OCI-LY1 (cell line): ENCODE data around the gene TNFRSF1B.

Experiments used
- H2AFZ ChIP-seq: fragments of 200-600 bp; sonication (generic), shearing (Covaris generic); 2 replicates; pipeline ENCODE4 v1.6.0; 2014; ENCODE audit warnings: antibody characterized with exemption, mild to moderate bottlenecking, low read length
- H3F3A ChIP-seq: fragments of 200-600 bp; sonication (generic), shearing (Covaris generic); 2 replicates; pipeline ENCODE4 v1.6.0; 2014; ENCODE audit warnings: mild to moderate bottlenecking, antibody characterized with exemption, low read length, moderate library complexity; ENCODE audit not compliant: insufficient read depth
- H3K27ac ChIP-seq: fragments of 200-600 bp; sonication (generic); 2 replicates; pipeline ENCODE4 v1.5.1; 2014; ENCODE audit warnings: low read length, mixed run types, mild to moderate bottlenecking, low read depth; ENCODE audit not compliant: poor library complexity, severe bottlenecking
- H3K27me3 ChIP-seq: fragments of 200-600 bp; sonication (generic); 2 replicates; pipeline ENCODE4 v1.6.0; 2014; ENCODE audit warnings: antibody characterized with exemption, mild to moderate bottlenecking, low read length, moderate library complexity; ENCODE audit not compliant: insufficient read depth
- H3K36me3 ChIP-seq: fragments of 200-600 bp; sonication (generic); 2 replicates; pipeline ENCODE4 v1.6.1; 2014; ENCODE audit warnings: mild to moderate bottlenecking, antibody characterized with exemption, low read length, moderate library complexity, mixed read lengths; ENCODE audit not compliant: insufficient read depth
- H3K4me1 ChIP-seq: fragments of 200-600 bp; sonication (generic); 2 replicates; pipeline ENCODE4 v1.5.1; 2014; ENCODE audit warnings: mild to moderate bottlenecking, low read length, moderate library complexity; ENCODE audit not compliant: insufficient read depth, severe bottlenecking
- H3K4me2 ChIP-seq: fragments of 200-600 bp; sonication (generic), shearing (Covaris generic); 2 replicates; pipeline ENCODE4 v1.6.1; 2014; ENCODE audit warnings: low read length
- H3K4me3 ChIP-seq: fragments of 200-600 bp; sonication (generic); 2 replicates; pipeline ENCODE4 v1.5.1; 2014; ENCODE audit warnings: low read length, low read depth, mild to moderate bottlenecking, mixed read lengths; ENCODE audit not compliant: poor library complexity, severe bottlenecking
- H3K79me2 ChIP-seq: fragments of 200-600 bp; shearing (Covaris generic); 2 replicates; pipeline ENCODE4 v1.6.1; 2016; ENCODE audit warnings: mixed run types, low read length, mixed read lengths; ENCODE audit not compliant: insufficient read depth
- H3K9ac ChIP-seq: fragments of 200-600 bp; sonication (generic), shearing (Covaris generic); 2 replicates; pipeline ENCODE4 v1.6.1; 2014; ENCODE audit warnings: mild to moderate bottlenecking, low read length, mixed read lengths
- H3K9me2 ChIP-seq: fragments of 200-600 bp; sonication (generic), shearing (Covaris generic); 2 replicates; pipeline ENCODE4 v1.6.1; 2014; ENCODE audit warnings: low read depth, mild to moderate bottlenecking, low read length, mixed read lengths
- H3K9me3 ChIP-seq: fragments of 200-600 bp; shearing (Covaris generic); 2 replicates; pipeline ENCODE4 v1.6.1; 2014; ENCODE audit warnings: low read length, mixed read lengths
- H4K20me1 ChIP-seq: fragments of 200-600 bp; sonication (generic), shearing (Covaris generic); 2 replicates; pipeline ENCODE4 v1.6.0; 2016; ENCODE audit warnings: mild to moderate bottlenecking, low read length; ENCODE audit not compliant: insufficient read depth
- EZH2 ChIP-seq: fragments of 200-600 bp; sonication (generic), shearing (Covaris generic); IDR thresholded peaks from 2 replicates; pipeline ENCODE4 v1.8.0; 2017; ENCODE audit warnings: borderline replicate concordance, mixed run types, mild to moderate bottlenecking, antibody characterized with exemption, low read length, moderate library complexity, mixed read lengths
- TF ChIP-seq, protein P1 (sequence below): fragments of 200-600 bp; sonication (generic), shearing (Covaris generic); IDR thresholded peaks from 2 replicates; pipeline ENCODE4 v1.5.1; 2017; ENCODE audit warnings: mild to moderate bottlenecking, antibody characterized with exemption, low read length, moderate library complexity, mixed read lengths

The TNFRSF1B gene

GRCh38 chr1:12124693-12125421 is 41.9 kb upstream of the TNFRSF1B start:
- Histone ChIP-seq H3F3A (no peaks in the 10 kb centered on the region), H3K27me3 (0 out of 2 replicates have a peak, but pooled peaks cover 5% of the 10 kb centered on the region), H3K79me2 (no peaks in the 10 kb centered on the region), H3K9ac (no peak overlapping the region), H3K4me3 (no peak overlapping the region), H2AFZ (no peak overlapping the region), H3K9me3 (no peaks in the 10 kb centered on the region), H4K20me1 (no peaks in the 10 kb centered on the region), H3K9me2 (no peaks in the 10 kb centered on the region), H3K4me2 (no peak overlapping the region), H3K4me1 (no peaks in the 10 kb centered on the region), H3K36me3 (no peaks in the 10 kb centered on the region), H3K27ac (no peak overlapping the region)
- TF ChIP-seq EZH2, result no peak
- TF ChIP-seq, protein P1, sequence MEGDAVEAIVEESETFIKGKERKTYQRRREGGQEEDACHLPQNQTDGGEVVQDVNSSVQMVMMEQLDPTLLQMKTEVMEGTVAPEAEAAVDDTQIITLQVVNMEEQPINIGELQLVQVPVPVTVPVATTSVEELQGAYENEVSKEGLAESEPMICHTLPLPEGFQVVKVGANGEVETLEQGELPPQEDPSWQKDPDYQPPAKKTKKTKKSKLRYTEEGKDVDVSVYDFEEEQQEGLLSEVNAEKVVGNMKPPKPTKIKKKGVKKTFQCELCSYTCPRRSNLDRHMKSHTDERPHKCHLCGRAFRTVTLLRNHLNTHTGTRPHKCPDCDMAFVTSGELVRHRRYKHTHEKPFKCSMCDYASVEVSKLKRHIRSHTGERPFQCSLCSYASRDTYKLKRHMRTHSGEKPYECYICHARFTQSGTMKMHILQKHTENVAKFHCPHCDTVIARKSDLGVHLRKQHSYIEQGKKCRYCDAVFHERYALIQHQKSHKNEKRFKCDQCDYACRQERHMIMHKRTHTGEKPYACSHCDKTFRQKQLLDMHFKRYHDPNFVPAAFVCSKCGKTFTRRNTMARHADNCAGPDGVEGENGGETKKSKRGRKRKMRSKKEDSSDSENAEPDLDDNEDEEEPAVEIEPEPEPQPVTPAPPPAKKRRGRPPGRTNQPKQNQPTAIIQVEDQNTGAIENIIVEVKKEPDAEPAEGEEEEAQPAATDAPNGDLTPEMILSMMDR, result peak; percentile 82

DNA sequence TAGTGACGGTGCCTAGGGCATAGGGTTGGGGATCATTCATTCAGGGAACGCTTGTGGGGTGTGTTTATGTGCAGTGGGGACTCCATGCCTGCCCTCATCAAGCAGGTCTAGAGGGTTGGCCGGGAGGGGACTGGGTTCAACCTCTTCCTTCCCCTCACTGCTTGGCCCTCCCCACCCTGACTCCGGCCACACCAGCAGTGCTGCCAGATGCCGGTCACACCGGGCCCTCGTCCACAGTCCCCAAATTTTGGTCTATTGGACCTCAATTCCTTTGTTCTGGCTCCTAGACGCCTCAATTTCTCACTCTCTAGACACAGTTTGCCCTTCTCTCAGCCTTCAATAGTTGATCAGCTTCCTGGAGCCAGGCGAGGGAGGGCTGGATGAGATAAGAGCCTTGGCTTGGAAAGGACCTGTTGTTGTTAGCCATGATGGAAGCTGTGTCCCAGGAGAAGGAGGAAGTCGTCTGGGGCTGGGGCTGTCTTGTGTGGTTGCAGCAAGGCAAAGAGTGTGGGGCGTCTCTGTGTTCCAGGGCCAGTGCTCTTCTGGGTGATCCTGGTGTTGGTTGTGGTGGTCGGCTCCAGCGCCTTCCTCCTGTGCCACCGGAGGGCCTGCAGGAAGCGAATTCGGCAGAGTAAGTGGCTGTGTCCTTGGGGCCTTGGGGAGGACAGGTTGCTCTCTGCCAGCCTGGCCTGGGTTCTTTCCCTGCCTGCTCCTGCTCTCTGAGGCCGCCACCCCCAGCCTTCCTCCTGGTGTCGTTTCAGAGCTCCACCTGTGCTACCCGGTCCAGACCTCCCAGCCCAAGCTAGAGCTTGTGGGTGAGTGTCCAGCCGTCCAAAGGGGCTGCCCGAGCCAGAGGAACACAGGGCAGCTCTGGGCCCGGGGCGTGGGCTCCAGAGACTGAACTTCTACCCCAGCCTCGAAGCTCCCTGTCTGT is 41.1 kb upstream of the TNFRSF1B start:
- Histone ChIP-seq H3K9ac (no peak overlapping the region), H3K9me3 (no peaks in the 10 kb centered on the region), H3K4me2 (no peak overlapping the region), H3K36me3 (no peaks in the 10 kb centered on the region), H3F3A (no peaks in the 10 kb centered on the region), H3K27me3 (0 out of 2 replicates have a peak, but pooled peaks cover 5% of the 10 kb centered on the region), H3K79me2 (no peaks in the 10 kb centered on the region), H2AFZ (no peak overlapping the region), H3K27ac (no peak overlapping the region), H3K9me2 (no peaks in the 10 kb centered on the region), H3K4me1 (no peaks in the 10 kb centered on the region), H3K4me3 (no peak overlapping the region), H4K20me1 (no peaks in the 10 kb centered on the region)
- TF ChIP-seq, protein P1, result no peak
- no peak for TF ChIP-seq EZH2

DNA sequence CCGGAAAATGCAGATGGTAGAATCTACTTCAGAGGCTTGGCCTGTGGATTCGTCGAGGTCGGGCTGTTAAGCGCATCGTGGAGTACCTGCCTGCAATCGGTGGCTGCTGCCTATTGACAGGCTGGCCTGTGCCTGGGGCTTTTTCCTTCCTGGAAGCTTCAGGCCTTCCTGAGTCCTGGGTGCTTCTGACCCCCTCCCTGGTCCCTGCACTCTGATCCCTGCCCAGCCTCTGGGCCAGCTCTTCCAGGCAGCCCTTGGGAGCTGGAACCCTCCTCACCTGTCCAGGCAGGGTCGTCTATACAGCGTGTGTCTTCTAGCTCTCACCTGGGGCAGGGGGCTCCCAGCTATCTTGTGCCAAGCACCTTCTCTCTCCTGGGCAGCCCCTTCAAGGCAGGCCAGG is 40.0 kb upstream of the TNFRSF1B start:
- TF ChIP-seq EZH2, result no peak
- TF ChIP-seq, protein P1, result no peak
- 0 out of 2 replicates have a peak, but pooled peaks cover 5% of the 10 kb centered on the region for H3K27me3 ChIP-seq

More for the DNA sequence above, 40.0 kb upstream of the TNFRSF1B start:
- H2AFZ ChIP-seq, result no peak overlapping the region
- H3K27ac ChIP-seq, result no peak overlapping the region
- no peaks in the 10 kb centered on the region for H3K9me2 ChIP-seq
- no peaks in the 10 kb centered on the region for H3K9me3 ChIP-seq
- H3K4me2 ChIP-seq, result no peak overlapping the region
- H3K4me3 ChIP-seq, result no peak overlapping the region
- no peaks in the 10 kb centered on the region for H3K79me2 ChIP-seq
- H3K36me3 ChIP-seq, result no peaks in the 10 kb centered on the region
- no peaks in the 10 kb centered on the region for H3K4me1 ChIP-seq
- H3F3A ChIP-seq, result no peaks in the 10 kb centered on the region
- no peaks in the 10 kb centered on the region for H4K20me1 ChIP-seq
- no peak overlapping the region for H3K9ac ChIP-seq
